ENCODE measurements around the gene MPRIP. TPM values are rescaled to one million over a fixed set of nuclear protein-coding genes. Genes with fewer than 3 reads are reported as not detected.
A peak's percentile ranks its signal among the peaks of the same experiment; 100 is the strongest.

Gene MPRIP
- total RNA-seq, 2 donors from 2014 or later: 359 to 405 TPM

DNA sequence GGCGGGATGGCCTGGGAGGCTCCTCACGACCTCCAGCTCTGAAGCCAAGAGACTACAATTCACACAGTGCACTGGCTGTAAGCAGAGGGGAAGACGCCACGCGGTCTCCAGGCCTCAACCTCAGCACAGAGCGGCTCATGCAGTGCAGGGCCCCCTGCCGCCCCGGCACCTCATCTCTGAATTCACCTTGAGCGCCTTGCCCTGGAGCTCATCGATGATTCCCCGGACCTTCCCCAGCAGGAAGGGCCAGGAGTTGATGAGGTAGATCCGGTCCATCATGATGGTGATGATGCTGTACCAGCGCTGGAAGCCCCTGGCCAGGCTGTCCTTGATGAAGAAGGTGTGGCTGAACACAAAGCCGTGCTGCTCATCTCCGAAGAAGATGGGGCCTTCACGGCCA is 181.5 kb downstream of the MPRIP start:
- intact Hi-C loops (cut with DNase I): no loop called here
- no peak for DNase-seq (ENCODE audit: low spot score)

DNA sequence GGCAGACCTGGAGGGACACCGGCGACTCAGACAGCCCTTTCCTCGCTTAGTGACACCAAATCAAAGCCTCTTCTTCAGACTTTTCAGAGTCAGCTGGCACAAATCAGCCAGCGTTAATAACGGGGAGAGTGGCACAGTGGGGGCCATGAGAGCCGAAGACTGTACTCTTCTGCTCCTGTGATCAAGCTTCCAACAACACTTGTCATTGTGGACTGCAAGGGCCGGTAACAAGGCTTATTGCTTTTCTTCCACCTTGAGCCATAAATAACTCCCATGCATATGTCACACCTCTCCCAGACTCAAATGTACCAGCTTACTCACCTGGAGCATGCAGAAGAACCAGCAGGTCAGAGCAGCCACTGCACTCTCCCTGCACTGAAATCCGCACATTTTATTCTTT is 181.9 kb downstream of the MPRIP start:
- peak; percentile 40 for DNase-seq (ENCODE audit: low spot score)
- intact Hi-C loops (cut with DNase I): no loop called here

DNA sequence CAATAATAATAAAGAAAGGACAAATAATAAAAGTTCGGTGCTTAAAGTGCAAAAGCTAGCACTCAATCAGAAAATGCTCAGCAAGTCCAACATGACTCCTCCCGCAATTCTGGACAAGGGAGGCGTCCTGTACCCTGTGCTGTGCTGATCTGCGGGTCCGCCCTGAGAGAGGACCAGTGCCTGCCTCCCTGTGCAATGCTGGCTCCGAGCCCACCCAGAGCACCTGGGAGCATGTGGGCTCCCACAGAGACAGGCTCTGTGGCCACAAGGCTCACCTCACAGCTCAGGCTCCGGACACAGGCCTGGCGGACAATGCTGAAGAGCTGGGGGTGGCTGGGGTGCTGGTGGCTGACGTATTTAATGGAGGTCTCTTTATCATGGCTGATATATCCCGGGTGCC is 183.6 kb downstream of the MPRIP start:
- DNase-seq (ENCODE audit: low spot score): peak; percentile 68
- intact Hi-C loops (cut with DNase I): no loop called here

DNA sequence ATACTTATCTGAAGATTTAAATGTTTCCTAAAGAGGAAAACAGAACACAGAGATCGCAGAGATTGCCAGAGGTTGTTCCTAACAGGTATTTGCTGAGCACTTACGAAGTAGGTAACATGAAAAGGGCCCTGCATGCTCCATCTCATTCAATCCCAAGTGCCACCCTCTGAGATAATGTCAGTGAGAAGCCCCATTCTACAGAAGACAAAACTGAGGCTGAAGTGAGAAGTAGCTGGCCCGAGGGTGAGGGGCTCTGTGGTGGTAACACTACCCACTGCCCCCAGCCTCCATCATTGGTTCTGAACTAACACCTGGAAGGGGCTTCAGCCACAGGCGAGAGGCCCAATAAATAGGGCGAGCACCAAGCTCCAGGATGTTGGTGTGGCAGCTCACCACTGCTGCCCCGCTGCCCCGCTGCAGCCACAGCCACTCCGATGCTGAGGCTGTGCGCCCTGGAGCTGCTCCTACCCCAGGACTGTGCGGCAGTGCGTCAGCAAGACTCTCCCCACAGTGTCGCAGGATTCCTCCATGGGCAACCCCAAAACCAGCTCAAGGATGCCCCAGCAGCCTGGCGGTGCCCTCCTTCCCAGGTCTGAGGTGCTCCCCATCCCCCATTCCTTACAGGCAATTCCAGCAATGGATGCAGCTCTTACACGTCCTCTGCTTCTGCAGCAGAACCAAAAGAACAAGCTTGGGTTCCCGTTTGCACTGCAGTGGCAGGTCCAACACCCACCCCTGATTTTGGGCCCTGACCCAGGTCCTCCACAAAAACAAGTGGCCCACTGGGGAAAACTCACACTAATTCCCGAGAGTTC is 184.4 kb downstream of the MPRIP start:
- peak; percentile 46 for DNase-seq (ENCODE audit: low spot score)
- intact Hi-C loops (cut with DNase I): no loop called here

DNA sequence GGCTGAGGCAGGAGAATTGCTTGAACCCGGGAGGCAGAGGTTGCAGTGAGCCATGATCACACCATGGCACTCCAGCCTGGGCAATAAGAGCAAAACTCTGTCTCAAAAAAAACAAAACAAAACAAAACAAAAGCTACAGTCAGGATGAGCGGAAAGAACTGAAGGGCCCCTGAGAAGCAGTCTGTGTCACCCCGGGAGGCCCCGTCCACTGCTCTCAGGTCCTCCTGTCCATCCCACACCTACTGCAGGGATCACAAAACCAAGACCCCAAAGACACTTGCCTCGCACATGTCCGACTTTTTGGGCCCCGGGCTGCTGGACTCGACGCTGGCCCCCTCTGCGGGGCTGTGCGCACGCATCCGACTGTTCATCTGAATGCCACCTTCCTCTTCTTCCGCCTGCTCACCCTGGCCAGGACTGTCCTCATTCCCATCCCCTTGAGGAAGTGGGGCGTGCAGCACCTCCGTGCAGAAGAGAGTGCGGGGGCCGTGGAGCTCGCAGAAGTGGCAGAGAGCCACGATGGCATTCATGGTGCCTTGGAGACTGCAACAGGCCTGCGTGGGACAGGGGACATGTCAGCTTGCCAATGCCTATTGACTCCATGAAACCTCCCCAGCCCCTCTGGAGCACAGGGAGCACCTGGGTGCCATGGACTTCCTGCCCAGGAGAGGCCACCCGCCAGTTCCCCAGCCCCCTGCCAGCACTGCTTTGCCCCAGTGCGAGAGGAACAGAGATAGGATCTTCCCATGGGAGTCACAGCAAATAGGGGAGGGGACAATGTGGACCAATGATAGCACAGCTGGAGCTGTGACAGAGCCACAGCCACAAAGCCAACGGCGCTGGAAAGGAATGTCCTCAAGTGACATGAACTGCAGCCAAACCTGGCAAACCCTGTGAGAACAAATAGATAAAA is 185.6 kb downstream of the MPRIP start:
- intact Hi-C loops (cut with DNase I): no loop called here
- peak; percentile 65 for DNase-seq (ENCODE audit: low spot score)

DNA sequence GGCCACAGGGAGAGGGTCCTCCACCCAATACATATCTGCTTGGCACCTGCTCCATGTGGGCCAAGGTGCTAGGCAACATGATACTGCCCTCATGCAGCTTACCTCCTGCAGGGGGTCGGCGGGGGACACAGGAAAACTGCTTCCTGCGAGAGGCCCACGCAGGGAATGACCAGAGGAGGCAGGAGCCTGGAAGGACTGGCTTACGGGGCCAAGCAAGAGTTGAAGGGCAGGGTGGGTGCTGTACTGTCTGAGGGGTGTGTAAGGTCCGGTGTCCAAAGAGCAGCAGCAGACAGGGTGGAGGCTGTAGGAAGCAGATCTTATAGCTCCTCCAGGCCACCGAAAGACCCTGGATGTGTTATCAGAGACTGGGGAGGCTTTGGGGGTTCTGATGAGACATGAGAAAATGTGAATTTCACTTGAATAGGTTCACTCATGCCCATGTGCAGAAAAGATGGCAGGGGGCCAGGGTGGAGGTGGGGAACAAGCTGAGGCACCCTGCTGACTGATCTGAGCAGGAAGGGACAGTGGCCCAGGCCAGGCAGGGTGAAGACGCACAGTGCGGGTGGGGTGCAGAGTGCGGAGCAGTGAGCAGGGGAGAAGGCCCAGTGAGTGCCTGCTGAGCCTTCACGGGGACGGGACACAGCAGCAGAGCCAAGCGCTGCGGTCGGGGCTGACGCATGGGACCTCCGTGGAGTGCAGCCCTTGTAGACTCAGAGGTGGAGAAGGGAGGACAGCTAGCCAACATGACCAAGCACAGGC is 186.4 kb downstream of the MPRIP start:
- DNase-seq (ENCODE audit: low spot score): peak; percentile 77
- intact Hi-C loops (cut with DNase I): no loop called here

DNA sequence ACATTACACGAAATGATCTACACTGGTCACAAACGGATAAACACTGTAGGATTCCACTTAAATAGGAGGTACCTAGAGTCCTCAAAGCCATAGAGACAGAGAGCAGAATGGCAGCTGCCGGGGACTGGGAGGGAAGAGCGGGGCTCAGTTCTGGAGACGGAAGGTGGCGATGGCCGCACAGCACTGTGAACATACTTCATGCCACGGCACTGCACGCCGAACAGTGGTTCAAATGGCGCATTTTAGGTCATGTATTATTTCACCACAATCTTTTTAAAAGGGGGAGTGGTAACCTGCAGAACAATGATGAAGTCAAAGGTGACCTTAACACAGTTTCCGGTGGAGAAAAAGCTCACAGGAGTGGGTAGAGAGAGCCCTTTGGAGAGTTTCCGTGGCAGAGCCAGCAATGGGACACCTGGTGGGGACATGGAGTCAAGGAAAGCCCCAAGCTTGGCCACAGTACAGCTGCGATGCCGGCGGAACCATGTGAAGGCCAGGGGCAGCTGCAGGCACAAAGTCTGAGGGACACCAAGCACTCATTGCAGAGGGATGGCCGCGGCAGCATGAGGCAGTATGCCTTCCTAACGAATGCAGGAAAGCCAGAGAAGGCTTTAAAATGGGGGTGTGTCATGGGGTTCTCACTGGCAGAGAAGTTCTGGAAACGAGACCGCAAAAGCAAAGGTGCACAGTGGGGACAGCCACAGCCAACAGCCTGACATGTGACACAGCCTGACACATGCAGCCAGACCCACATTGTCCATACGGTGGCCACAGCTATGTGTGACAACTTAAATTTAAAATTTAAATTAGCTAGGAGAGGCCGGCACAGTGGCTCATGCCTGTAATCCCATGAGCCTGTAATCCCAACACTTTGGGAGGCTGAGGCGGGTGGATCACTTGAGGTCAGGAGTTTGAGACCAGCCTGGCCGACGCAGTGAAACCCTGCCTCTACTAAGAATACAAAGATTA is 187.4 kb downstream of the MPRIP start:
- DNase-seq (ENCODE audit: low spot score): peak; percentile 58
- intact Hi-C loops (cut with DNase I): no loop called here

DNA sequence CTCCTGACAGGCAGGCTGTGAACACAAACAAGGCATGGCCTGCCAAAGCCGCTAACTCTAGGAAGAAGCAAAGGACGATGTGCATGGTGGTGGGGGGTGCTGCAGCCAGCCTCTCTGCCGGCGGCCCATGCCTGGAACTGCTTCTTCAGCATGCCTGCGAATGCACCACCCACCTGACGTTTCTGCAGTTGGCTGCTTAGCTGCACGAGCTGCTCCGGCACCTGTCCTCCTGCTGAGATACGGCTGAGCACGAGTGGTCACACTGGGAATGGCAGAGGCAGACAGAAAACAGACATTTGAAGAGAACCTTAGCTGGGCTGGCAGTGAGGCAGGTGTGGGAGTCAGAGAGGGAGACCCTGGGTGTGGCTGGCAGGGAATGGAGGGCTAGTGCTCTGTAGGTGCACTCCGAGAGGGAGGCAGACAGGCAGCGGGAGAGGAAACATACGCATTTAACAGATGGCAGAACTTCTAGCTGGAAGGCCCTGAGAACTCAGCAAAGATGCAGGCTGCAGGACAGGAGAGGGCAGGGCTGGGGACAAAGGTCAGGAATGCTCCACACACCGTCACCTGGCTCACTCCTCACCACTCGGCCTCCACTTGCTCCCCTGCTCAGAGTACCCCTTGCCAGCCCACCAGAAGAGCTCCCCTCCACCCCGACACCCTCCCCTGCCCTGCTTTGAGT is 189.5 kb downstream of the MPRIP start:
- intact Hi-C loops (cut with DNase I): no loop called here
- DNase-seq (ENCODE audit: low spot score): peak; percentile 73

DNA sequence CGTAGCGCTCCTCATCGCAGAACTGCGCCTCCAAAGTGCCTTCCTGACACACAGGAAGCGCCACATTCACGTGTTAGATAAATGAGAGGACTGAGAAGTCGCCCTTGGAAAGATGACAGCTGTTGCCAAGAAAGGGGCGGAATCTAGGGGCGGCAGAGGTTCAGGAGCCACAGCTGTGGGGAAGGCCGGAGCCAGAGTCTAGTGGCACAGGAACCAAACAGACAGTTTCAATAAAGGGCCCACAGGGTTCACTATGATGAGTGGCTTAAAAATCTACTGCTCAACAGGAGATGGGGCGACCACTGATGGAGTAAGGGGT is 190.0 kb downstream of the MPRIP start:
- intact Hi-C loops (cut with DNase I): no loop called here
- DNase-seq (ENCODE audit: low spot score): peak; percentile 30

DNA sequence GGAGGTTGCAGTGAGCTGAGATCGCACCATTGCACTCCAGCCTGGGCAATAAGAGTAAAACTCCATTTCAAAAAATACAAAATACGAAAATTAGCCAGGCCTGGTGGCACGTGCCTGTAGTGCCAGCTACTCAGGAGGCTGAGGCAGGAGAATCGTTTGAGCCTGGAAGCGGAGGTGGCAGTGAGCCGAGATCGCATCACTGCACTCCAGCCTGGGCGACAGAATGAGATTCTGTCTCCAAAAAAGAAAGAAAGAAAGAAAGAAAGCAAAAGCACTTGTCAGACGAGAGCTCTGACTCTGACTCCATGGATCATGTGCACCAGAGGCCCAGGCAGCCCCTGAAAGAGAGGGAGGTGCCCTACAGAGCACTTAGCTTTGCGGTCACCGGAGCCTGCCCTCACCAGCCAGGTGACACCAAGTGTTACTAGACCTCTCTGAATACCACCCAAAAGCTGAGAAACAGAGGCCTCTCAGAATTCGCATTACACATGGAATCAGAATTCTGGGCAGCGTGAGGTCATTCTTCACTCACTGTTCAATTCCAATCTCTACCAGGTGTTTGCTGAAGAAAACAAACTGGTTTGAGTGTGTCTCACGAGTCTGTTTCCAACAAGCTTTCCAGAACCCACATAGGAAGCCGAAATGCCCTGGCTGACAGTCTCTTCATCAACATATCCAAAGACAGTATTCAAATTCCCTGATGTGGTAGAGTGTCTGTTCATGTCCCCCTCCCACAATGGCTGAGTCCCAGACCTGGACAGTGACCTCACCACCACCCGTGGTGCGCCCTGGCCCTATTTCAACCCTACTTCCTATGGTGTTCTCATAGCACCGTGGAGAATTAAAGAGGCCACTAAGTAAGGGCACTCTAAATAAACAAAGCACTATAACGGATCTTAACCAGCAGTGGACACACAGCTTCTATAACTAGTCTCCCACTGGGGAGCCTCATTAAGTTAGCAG is 193.2 kb downstream of the MPRIP start:
- DNase-seq (ENCODE audit: low spot score): peak; percentile 69
- intact Hi-C loops (cut with DNase I): loop anchor here in 1 of 2 donors (5.0 kb wide), 1 partner anchor 33 kb away; no protein-coding TSS in a partner anchor

DNA sequence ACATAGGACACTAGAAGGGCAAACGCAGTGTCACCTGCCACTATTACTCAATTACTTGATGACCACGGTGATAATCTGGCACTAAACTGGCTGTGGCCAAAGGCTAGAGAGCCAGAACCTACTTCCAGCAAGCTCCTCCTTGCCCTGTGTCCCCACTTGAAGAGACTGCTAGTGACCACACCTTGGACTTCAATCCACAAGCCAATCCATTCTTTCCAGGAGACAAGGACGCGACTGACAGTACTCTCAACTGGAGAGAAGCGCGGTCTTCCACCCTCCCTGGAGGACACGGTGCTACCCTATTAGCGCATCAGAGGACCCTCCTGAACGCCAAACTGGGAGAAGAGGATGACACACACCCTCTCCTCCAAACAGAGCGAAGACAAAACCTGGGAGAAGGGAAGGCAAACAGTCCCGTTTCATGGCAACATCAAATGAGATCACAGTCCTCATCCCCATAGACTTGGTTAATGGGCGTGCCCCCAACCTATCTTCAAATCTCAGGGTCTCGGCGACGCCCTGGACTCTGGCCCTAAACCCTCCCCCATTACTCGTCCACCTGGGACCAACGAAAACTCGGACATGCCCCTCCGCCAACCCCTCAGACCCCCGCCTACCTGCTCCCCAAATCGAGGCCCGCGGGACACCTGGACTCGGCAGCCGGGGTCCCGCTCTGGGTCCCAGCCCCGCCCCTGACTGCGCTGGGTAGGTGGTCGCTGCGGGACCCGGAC is 194.2 kb downstream of the MPRIP start:
- peak; percentile 51 for DNase-seq (ENCODE audit: low spot score)

DNA sequence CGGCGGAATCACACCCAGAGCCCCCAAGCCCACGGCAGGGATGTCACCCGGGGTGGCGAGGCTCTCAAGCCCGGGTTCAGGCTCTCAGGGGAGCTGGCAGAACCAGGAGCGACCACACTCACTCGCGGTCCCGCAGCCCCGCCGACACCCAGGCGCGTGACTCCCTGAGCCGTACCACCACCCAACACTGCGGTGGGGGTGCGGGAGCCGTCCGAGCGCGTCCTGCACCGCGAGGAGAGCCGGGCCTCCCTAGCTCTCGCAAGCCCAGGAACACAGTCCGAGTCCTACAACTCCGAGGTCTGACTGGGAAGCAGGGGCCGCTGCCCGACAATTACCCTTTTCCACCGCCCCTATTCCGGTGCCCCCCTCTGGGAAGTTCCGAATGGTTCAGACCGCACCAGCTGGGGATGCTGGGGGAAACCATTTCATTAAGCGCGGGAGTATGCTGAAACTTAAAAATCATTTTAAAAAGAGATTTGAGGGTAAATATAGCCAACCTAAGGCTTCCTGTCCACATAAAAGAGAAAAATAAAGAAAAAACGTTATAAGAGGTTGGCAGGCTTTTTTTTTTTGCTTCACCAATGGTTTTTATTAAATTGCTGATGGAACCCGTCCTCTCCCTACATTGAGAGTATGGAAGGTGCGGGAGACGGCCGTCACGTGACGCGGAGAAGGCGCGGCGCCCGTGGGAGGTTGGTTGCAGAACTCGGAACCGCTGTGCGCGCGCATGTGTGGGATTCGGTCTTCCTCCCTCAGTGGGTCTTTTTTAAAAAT is 195.0 kb downstream of the MPRIP start, which contains the start of gene FLCN:
Gene FLCN, minus strand, starts transcription at position 143 of the 774 bp plus-strand sequence. CDS start 9,031 bp downstream, outside the sequence.
- intact Hi-C loops (cut with DNase I): loop anchor here in 1 of 2 donors (5.0 kb wide), 1 partner anchor 35 kb away; no protein-coding TSS in a partner anchor

More for the DNA sequence above, 194.2 kb downstream of the MPRIP start:
- intact Hi-C loops (cut with DNase I): loop anchor here in 1 of 2 donors (5.0 kb wide), 1 partner anchor 34 kb away; no protein-coding TSS in a partner anchor

DNA sequence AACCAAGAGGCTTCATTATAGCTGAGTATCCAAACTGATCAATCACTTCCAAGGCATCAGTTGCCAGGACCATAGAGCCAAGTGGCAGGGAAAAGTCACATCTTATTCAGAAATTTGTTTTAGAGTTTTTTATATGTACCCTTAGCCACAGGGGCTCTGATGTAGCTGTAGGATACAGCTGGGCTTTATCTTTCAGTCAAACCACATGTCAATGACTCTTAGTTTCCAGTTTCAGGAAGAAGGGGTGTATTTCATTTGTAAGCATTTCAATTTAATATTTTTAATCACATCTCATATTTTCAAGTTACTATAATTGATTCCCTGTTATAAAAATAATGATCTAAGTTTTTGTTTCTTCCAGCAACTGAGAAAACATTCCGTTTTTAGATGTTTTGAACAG is 197.6 kb downstream of the MPRIP start:
- DNase-seq (ENCODE audit: low spot score): no peak

More for the DNA sequence above, 195.0 kb downstream of the MPRIP start, which contains the start of gene FLCN:
- peak; percentile 98 for DNase-seq (ENCODE audit: low spot score)

DNA sequence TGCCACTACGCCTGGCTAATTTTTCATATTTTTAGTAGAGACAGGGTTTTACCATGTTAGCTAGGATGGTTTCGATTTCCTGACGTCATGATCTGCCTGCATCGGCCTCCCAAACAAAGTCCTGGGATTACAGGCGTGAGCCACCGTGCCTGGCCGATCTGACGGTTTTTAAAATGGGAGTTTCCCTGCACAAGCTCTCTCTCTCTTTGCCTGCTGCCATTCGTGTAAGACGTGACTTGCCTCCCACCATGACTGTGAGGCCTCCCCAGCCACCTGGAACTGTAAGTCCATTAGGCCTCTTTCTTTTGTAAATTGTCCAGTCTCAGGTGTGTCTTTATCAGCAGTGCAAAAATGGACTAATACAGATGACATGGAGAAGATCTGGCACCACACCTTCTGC is 199.4 kb downstream of the MPRIP start:
- DNase-seq (ENCODE audit: low spot score): peak; percentile 29
- intact Hi-C loops (cut with DNase I): no loop called here

More for the DNA sequence above, 197.6 kb downstream of the MPRIP start:
- intact Hi-C loops (cut with DNase I): loop anchor here in 1 of 2 donors (5.0 kb wide), 1 partner anchor 38 kb away; no protein-coding TSS in a partner anchor

DNA sequence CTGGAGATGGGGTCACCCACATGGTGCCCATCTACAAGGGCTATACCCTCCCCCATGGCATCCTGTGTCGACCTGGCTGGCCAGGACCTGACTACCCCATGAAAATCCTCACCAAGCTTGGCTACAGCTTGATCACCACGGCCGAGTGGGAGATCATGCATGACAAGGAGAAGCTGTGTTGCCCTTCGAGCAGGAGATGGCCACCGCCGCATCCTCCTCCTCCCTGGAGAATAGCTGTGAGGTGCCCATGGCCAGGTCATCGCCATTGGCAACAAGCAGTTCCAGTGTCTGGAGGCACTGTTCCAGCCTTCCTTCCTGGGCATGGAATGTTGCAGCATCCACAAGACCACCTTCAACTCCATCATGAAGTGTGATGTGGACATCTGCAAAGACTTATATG is 200.0 kb downstream of the MPRIP start:
- DNase-seq (ENCODE audit: low spot score): peak; percentile 72
- intact Hi-C loops (cut with DNase I): no loop called here
